ENCODE results near the gene SCAF11. TPM values are rescaled to one million over a fixed set of nuclear protein-coding genes. Genes with fewer than 3 reads are reported as not detected.

SCAF11 gene
- total RNA-seq, 1 donor from 2014 or later, result 35.7 TPM

GRCh38 chr12:45944771-45945170, 45.6 kb downstream of the SCAF11 start:
- Histone ChIP-seq H3K36me3 (peaks cover 19 to 38% of the 10 kb centered on the region in 2 donors), H3K27me3 (no peaks in the 10 kb centered on the region), H3K4me3 (no peak overlapping the region), H3K9me3 (no peaks in the 10 kb centered on the region), H3K4me1 (no peaks in the 10 kb centered on the region), H3K27ac (no peak overlapping the region)
- DNase-seq (ENCODE audit: low spot score in 2 of 2), result no peak
- intact Hi-C loops (cut with DNase I), result no loop called here
- TF ChIP-seq CTCF (IDR thresholded peaks at IDR 0.05), result no peak

- no peak for TF ChIP-seq CTCF (IDR thresholded peaks at IDR 0.05)
- H3K27me3 ChIP-seq, result no peaks in the 10 kb centered on the region
- H3K36me3 ChIP-seq, result peaks cover 20 to 22% of the 10 kb centered on the region in 2 donors
- no peak overlapping the region for H3K4me3 ChIP-seq
- DNase-seq (ENCODE audit: low spot score in 2 of 2), result no peak
- H3K4me1 ChIP-seq, result peaks cover 0 to 5% of the 10 kb centered on the region in 2 donors
- H3K27ac ChIP-seq, result no peak overlapping the region
- no peaks in the 10 kb centered on the region for H3K9me3 ChIP-seq
- intact Hi-C loops (cut with DNase I), result no loop called here
Measured at GRCh38 chr12:45939759-45940158, 50.6 kb downstream of the SCAF11 start.

- no peaks in the 10 kb centered on the region for H3K9me3 ChIP-seq
- H3K27me3 ChIP-seq, result no peaks in the 10 kb centered on the region
- peaks cover 18 to 22% of the 10 kb centered on the region in 2 donors for H3K36me3 ChIP-seq
- no peak for TF ChIP-seq CTCF (IDR thresholded peaks at IDR 0.05)
- peaks cover 7 to 15% of the 10 kb centered on the region in 2 donors for H3K4me1 ChIP-seq
- no peak overlapping the region for H3K4me3 ChIP-seq
- no peak for DNase-seq (ENCODE audit: low spot score in 2 of 2)
- no peak overlapping the region for H3K27ac ChIP-seq
- intact Hi-C loops (cut with DNase I), result no loop called here
Measured at GRCh38 chr12:45938566-45938965, 51.8 kb downstream of the SCAF11 start.

GRCh38 chr12:45934956-45935355, 55.4 kb downstream of the SCAF11 start:
- no peaks in the 10 kb centered on the region for H3K27me3 ChIP-seq
- no peak overlapping the region for H3K4me3 ChIP-seq
- intact Hi-C loops (cut with DNase I), result loop anchor here (5.0 kb wide), 1 partner anchor 57 kb away; the partner anchor contains the start of gene SCAF11
- peaks cover 7 to 20% of the 10 kb centered on the region in 2 donors for H3K4me1 ChIP-seq
- H3K27ac ChIP-seq, result peak overlapping the region; percentile 54 to 63
- H3K9me3 ChIP-seq, result no peaks in the 10 kb centered on the region
- DNase-seq (ENCODE audit: low spot score in 2 of 2), result no peak
- TF ChIP-seq CTCF (IDR thresholded peaks at IDR 0.05), result no peak
- peaks cover 24 to 25% of the 10 kb centered on the region in 2 donors for H3K36me3 ChIP-seq

GRCh38 chr12:45933504-45933903, 56.9 kb downstream of the SCAF11 start:
- Histone ChIP-seq H3K4me3 (no peak overlapping the region), H3K4me1 (peaks cover 7 to 18% of the 10 kb centered on the region in 2 donors), H3K27ac (peak overlapping the region; percentile 54 to 63), H3K9me3 (no peaks in the 10 kb centered on the region), H3K36me3 (peaks cover 20 to 24% of the 10 kb centered on the region in 2 donors), H3K27me3 (no peaks in the 10 kb centered on the region)
- no peak for TF ChIP-seq CTCF (IDR thresholded peaks at IDR 0.05)
- DNase-seq (ENCODE audit: low spot score in 2 of 2), result no peak
- intact Hi-C loops (cut with DNase I), result loop anchor here (5.0 kb wide), 1 partner anchor 59 kb away; the partner anchor contains the start of gene SCAF11

GRCh38 chr12:45930369-45930768, 60.0 kb downstream of the SCAF11 start:
- intact Hi-C loops (cut with DNase I), result loop anchor here (5.0 kb wide), 1 partner anchor 62 kb away; the partner anchor contains the start of gene SCAF11

More at GRCh38 chr12:45930369-45930768, 60.0 kb downstream of the SCAF11 start:
- Histone ChIP-seq H3K4me3 (no peak overlapping the region), H3K36me3 (peaks cover 28 to 45% of the 10 kb centered on the region in 2 donors), H3K27ac (no peak overlapping the region), H3K4me1 (peaks cover 7 to 18% of the 10 kb centered on the region in 2 donors), H3K9me3 (no peaks in the 10 kb centered on the region), H3K27me3 (no peaks in the 10 kb centered on the region)
- DNase-seq (ENCODE audit: low spot score in 2 of 2), result no peak
- TF ChIP-seq CTCF (IDR thresholded peaks at IDR 0.05), result no peak
